Measurements from ENCODE around the gene LRRC63.

GRCh38 chr13:46185634-46186033, 26.1 kb upstream of the LRRC63 start:
- no peak for TF ChIP-seq ATF1 (CRISPR knock-in tag; IDR thresholded peaks at IDR 0.05)
- no peak for TF ChIP-seq ATF1 (tag; IDR thresholded peaks at IDR 0.05)
- no peak for TF ChIP-seq CCAR2 (IDR thresholded peaks at IDR 0.05; ENCODE audit: low read depth, low read length)
- no peak for TF ChIP-seq ZHX1 (conservative IDR thresholded peaks at IDR 0.05; ENCODE audit: low read length)
- TF ChIP-seq ZNF174 (CRISPR knock-in tag; IDR thresholded peaks at IDR 0.05), result no peak
- no peak for TF ChIP-seq POLR2A (conservative IDR thresholded peaks at IDR 0.05)
- TF ChIP-seq HSF4 (CRISPR knock-in tag; IDR thresholded peaks at IDR 0.05; ENCODE audit: borderline replicate concordance), result no peak
- no peak for TF ChIP-seq POLR2AphosphoS5 (IDR thresholded peaks at IDR 0.05; ENCODE audit: control insufficient read depth, insufficient read depth, low read depth, low read length)
- no peak for TF ChIP-seq POLR2H (tag; IDR thresholded peaks at IDR 0.05; ENCODE audit: low read depth)
- no peak for TF ChIP-seq FOXJ3 (CRISPR knock-in tag; IDR thresholded peaks at IDR 0.05)
- TF ChIP-seq TARDBP (IDR thresholded peaks at IDR 0.05), result no peak

Data from K562 (cell line).